Measurements from ENCODE around the gene GPR183. TPM values are rescaled to one million over a fixed set of nuclear protein-coding genes. Genes with fewer than 3 reads are reported as not detected.

The GPR183 gene
- total RNA-seq, 1 donor from 2014 or later, result 4.9 TPM

GRCh38 chr13:99299256-99299919 lies 7.8 kb downstream of the GPR183 start:
- Mint-ChIP-seq H3K36me3 (ENCODE audit: low read depth, unreplicated experiment) (peaks cover 3% of the 10 kb centered on the region), H3K9me3 (ENCODE audit: unreplicated experiment) (no peaks in the 10 kb centered on the region)
- no peak for FAIRE-seq

GRCh38 chr13:99298056-99298455 lies 9.1 kb downstream of the GPR183 start:
- H3K4me3 Mint-ChIP-seq (ENCODE audit: unreplicated experiment), result no peak overlapping the region
- Histone ChIP-seq H4K20me1 (ENCODE audit: insufficient read depth, low read length) (peaks cover 9% of the 10 kb centered on the region), H3K36me3 (ENCODE audit: insufficient read depth, low read length) (no peaks in the 10 kb centered on the region), H3K27ac (ENCODE audit: low read depth, low read length) (no peak overlapping the region), H3K4me1 (ENCODE audit: insufficient read depth, low read length) (peaks cover 3% of the 10 kb centered on the region), H3K9me3 (ENCODE audit: insufficient read depth, low read depth, low read length) (no peaks in the 10 kb centered on the region), H3K4me2 (ENCODE audit: low read length) (no peak overlapping the region), H3K79me2 (ENCODE audit: insufficient read depth, low read length) (no peaks in the 10 kb centered on the region), H3K9ac (ENCODE audit: low read length) (no peak overlapping the region), H2AFZ (ENCODE audit: low read depth, low read length) (no peak overlapping the region), H3K4me3 (ENCODE audit: insufficient read depth, low read depth, low read length) (no peak overlapping the region), H3K27me3 (ENCODE audit: insufficient read depth, low read length) (no peaks in the 10 kb centered on the region)
- H3K36me3 Mint-ChIP-seq (ENCODE audit: low read depth, unreplicated experiment), result no peaks in the 10 kb centered on the region
- H3K9me3 Mint-ChIP-seq (ENCODE audit: unreplicated experiment), result no peaks in the 10 kb centered on the region
- FAIRE-seq (no peak), DNase-seq (ENCODE audit: low read depth) (no peak)
- TF ChIP-seq EZH2 (IDR thresholded peaks at IDR 0.05; ENCODE audit: insufficient read depth, low read length) (no peak), CTCF (IDR thresholded peaks at IDR 0.05; ENCODE audit: insufficient read depth, low read depth, low read length) (no peak)
- no peaks in the 10 kb centered on the region for H3K27me3 Mint-ChIP-seq (ENCODE audit: low read depth, unreplicated experiment)
- H3K4me1 Mint-ChIP-seq (ENCODE audit: low read depth, unreplicated experiment), result peaks cover 38% of the 10 kb centered on the region
- H3K27ac Mint-ChIP-seq (ENCODE audit: unreplicated experiment), result peak overlapping the region; percentile 73

More at GRCh38 chr13:99299256-99299919, 7.8 kb downstream of the GPR183 start:
- peaks cover 5% of the 10 kb centered on the region for H4K20me1 ChIP-seq (ENCODE audit: insufficient read depth, low read length)
- H3K9me3 ChIP-seq (ENCODE audit: insufficient read depth, low read depth, low read length), result no peaks in the 10 kb centered on the region
- H2AFZ ChIP-seq (ENCODE audit: low read depth, low read length), result no peak overlapping the region
- H3K79me2 ChIP-seq (ENCODE audit: insufficient read depth, low read length), result no peaks in the 10 kb centered on the region
- H3K4me1 Mint-ChIP-seq (ENCODE audit: low read depth, unreplicated experiment), result peaks cover 49% of the 10 kb centered on the region
- H3K4me3 Mint-ChIP-seq (ENCODE audit: unreplicated experiment), result no peak overlapping the region
- H3K36me3 ChIP-seq (ENCODE audit: insufficient read depth, low read length), result no peaks in the 10 kb centered on the region
- DNase-seq (ENCODE audit: low read depth), result no peak
- H3K27ac Mint-ChIP-seq (ENCODE audit: unreplicated experiment), result no peak overlapping the region
- H3K27me3 Mint-ChIP-seq (ENCODE audit: low read depth, unreplicated experiment), result no peaks in the 10 kb centered on the region
- no peak overlapping the region for H3K9ac ChIP-seq (ENCODE audit: low read length)
- TF ChIP-seq CTCF (IDR thresholded peaks at IDR 0.05; ENCODE audit: insufficient read depth, low read depth, low read length), result no peak
- TF ChIP-seq EZH2 (IDR thresholded peaks at IDR 0.05; ENCODE audit: insufficient read depth, low read length), result no peak
- peaks cover 3% of the 10 kb centered on the region for H3K4me1 ChIP-seq (ENCODE audit: insufficient read depth, low read length)
- no peak overlapping the region for H3K4me2 ChIP-seq (ENCODE audit: low read length)
- H3K4me3 ChIP-seq (ENCODE audit: insufficient read depth, low read depth, low read length), result no peak overlapping the region
- H3K27ac ChIP-seq (ENCODE audit: low read depth, low read length), result no peak overlapping the region
- no peaks in the 10 kb centered on the region for H3K27me3 ChIP-seq (ENCODE audit: insufficient read depth, low read length)

- Mint-ChIP-seq H3K36me3 (ENCODE audit: low read depth, unreplicated experiment) (no peaks in the 10 kb centered on the region), H3K9me3 (ENCODE audit: unreplicated experiment) (no peaks in the 10 kb centered on the region), H3K27ac (ENCODE audit: unreplicated experiment) (peak overlapping the region; percentile 73), H3K4me3 (ENCODE audit: unreplicated experiment) (no peak overlapping the region), H3K27me3 (ENCODE audit: low read depth, unreplicated experiment) (no peaks in the 10 kb centered on the region), H3K4me1 (ENCODE audit: low read depth, unreplicated experiment) (peaks cover 38% of the 10 kb centered on the region)
- H3K36me3 ChIP-seq (ENCODE audit: insufficient read depth, low read length), result no peaks in the 10 kb centered on the region
- no peak overlapping the region for H3K9ac ChIP-seq (ENCODE audit: low read length)
- H4K20me1 ChIP-seq (ENCODE audit: insufficient read depth, low read length), result peaks cover 13% of the 10 kb centered on the region
- peaks cover 3% of the 10 kb centered on the region for H3K4me1 ChIP-seq (ENCODE audit: insufficient read depth, low read length)
- FAIRE-seq, result no peak
- no peaks in the 10 kb centered on the region for H3K79me2 ChIP-seq (ENCODE audit: insufficient read depth, low read length)
- no peak overlapping the region for H3K27ac ChIP-seq (ENCODE audit: low read depth, low read length)
- H3K9me3 ChIP-seq (ENCODE audit: insufficient read depth, low read depth, low read length), result no peaks in the 10 kb centered on the region
- no peak overlapping the region for H3K4me3 ChIP-seq (ENCODE audit: insufficient read depth, low read depth, low read length)
- no peak for DNase-seq (ENCODE audit: low read depth)
- H2AFZ ChIP-seq (ENCODE audit: low read depth, low read length), result no peak overlapping the region
- H3K4me2 ChIP-seq (ENCODE audit: low read length), result peak overlapping the region; percentile 21
- TF ChIP-seq CTCF (IDR thresholded peaks at IDR 0.05; ENCODE audit: insufficient read depth, low read depth, low read length), result no peak
- TF ChIP-seq EZH2 (IDR thresholded peaks at IDR 0.05; ENCODE audit: insufficient read depth, low read length), result no peak
- H3K27me3 ChIP-seq (ENCODE audit: insufficient read depth, low read length), result no peaks in the 10 kb centered on the region
Measured at GRCh38 chr13:99297331-99297730, 9.9 kb downstream of the GPR183 start.
